Effector memory CD4-positive, alpha-beta T cell (primary cell): ENCODE data around the gene CDKN1C.

Source experiments
- DNase-seq, 3 donors: peaks; one replicate each; pipeline ENCODE4 v3.0.0-alpha.2; 2020
- H3K27ac ChIP-seq: 2 replicates; pipeline ENCODE4 v1.7.0; 2013; ENCODE audit warnings: mild to moderate bottlenecking, low read length, moderate library complexity; ENCODE audit not compliant: insufficient read depth, poor library complexity, severe bottlenecking
- H3K27me3 ChIP-seq: replicated peaks from 2 replicates; pipeline ENCODE4 v1.7.0; 2013; ENCODE audit warnings: mild to moderate bottlenecking, low read length; ENCODE audit not compliant: insufficient read depth, control insufficient read depth, poor library complexity, severe bottlenecking
- H3K36me3 ChIP-seq: 2 replicates; pipeline ENCODE4 v1.7.0; 2013; ENCODE audit warnings: mild to moderate bottlenecking, low read length, moderate library complexity; ENCODE audit not compliant: control insufficient read depth, insufficient read depth
- H3K4me1 ChIP-seq: 2 replicates; pipeline ENCODE4 v1.7.0; 2013; ENCODE audit warnings: low read length, mild to moderate bottlenecking; ENCODE audit not compliant: control insufficient read depth, insufficient read depth, poor library complexity, severe bottlenecking
- H3K4me3 ChIP-seq: 2 replicates; pipeline ENCODE4 v1.7.0; 2013; ENCODE audit warnings: low read length, low read depth, mild to moderate bottlenecking; ENCODE audit not compliant: insufficient read depth, poor library complexity, severe bottlenecking
- H3K9me3 ChIP-seq: 2 replicates; pipeline ENCODE4 v1.7.0; 2013; ENCODE audit warnings: mild to moderate bottlenecking, low read length, moderate library complexity; ENCODE audit not compliant: control insufficient read depth

CDKN1C gene

DNA sequence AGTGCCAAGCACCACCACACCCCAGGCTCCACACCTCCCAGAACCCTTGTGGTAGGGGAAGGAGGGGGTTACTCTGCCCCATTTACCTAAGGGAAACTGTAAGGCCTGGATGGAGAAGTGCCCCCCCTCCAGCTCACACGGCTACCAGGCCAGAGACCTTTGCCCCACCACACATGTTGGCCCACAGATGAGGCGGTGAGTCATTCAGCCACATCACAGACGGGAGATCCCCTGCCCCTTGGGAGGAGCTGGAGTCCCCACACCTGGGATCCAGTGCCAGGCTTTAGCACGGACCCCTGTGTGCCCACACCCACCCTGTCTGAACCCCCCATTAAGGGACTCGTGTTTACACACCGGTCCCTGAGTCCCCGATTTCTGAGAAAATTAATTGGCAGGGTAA is 24.9 kb downstream of the CDKN1C start:
- Histone ChIP-seq H3K4me3 (no peak overlapping the region), H3K4me1 (no peaks in the 10 kb centered on the region), H3K36me3 (no peaks in the 10 kb centered on the region), H3K27ac (no peak overlapping the region), H3K27me3 (peaks cover 4% of the 10 kb centered on the region), H3K9me3 (no peaks in the 10 kb centered on the region)
- DNase-seq = no peak

DNA sequence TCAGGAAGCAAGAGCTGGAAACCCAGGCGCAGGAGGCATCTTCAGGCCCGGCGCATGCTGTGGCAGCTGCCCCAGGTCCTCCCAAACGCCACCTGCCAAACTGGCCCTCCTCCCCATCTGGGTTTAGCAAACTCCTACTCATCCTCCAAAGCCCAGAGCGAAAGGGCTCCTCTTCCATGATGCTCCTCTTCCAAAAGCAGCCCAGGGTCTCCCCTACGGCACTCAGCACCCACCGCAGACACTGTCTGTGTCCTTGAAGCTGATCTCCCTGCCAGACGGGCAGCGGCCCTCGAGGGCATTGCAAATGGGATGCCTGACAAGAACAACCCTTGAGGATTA is 25.9 kb downstream of the CDKN1C start:
- no peak overlapping the region for H3K27ac ChIP-seq
- no peak for DNase-seq
- H3K27me3 ChIP-seq = peaks cover 4% of the 10 kb centered on the region
- H3K4me3 ChIP-seq = no peak overlapping the region
- no peaks in the 10 kb centered on the region for H3K9me3 ChIP-seq
- no peaks in the 10 kb centered on the region for H3K36me3 ChIP-seq
- no peaks in the 10 kb centered on the region for H3K4me1 ChIP-seq

DNA sequence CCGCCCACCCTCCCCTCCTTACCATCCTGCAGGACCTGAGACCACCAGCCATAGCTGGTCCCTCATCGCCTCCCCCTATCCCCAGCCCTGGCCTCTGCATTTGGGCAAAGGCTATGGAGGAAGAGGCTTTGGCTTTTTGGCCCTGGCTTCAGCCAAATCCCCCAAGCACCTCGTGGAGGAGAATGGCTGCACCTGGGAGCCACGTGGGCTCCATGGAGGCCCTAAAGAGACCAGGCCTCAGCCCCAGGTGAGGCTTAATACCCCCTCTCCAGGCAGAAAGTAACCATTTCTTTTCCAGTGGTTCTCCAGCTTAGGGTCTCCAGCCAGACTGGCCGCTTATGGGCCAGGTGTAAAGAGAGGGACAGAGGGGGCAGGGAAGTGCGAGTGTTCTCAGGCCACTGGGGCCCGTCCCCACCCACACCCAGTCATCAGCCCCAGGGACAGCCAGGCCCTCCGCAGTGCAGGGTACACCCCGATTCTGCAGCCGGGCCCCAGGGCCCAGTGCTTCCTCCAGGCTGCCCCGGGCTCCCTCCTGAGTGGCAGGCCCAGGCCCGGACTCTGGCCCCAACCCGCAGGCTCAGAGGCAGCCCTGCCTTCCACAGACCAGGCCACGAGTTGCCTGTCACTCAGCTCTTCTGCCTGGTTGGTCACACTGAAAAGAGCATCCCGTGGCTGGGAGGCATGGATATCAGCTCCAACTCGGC is 26.4 kb downstream of the CDKN1C start:
- Histone ChIP-seq H3K4me3 (no peak overlapping the region), H3K27me3 (peaks cover under 1% of the 10 kb centered on the region), H3K4me1 (no peaks in the 10 kb centered on the region), H3K9me3 (no peaks in the 10 kb centered on the region), H3K27ac (no peak overlapping the region), H3K36me3 (no peaks in the 10 kb centered on the region)
- DNase-seq = no peak

DNA sequence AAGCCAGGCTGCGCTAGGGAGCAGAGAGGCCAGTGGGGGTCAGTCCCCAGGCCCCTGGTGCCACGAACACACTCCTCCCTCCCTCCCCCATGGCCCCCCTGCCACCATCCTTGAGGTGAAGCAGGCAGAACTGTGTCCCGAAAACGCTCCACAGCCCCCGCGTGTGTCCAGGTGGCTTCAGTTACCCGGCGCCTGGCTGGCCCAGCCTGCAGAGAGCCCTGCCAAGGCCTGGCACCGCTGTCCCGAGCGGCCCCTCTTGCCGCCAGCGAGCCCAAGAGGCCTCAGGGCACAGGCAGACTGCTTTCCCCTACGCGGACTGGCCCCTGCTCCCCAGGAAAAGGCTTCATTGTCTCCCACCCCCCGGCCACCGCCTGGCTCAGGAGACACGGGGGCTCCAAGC is 27.7 kb downstream of the CDKN1C start:
- no peaks in the 10 kb centered on the region for H3K4me1 ChIP-seq
- H3K4me3 ChIP-seq = no peak overlapping the region
- H3K27ac ChIP-seq = no peak overlapping the region
- H3K27me3 ChIP-seq = no peaks in the 10 kb centered on the region
- DNase-seq = no peak
- no peaks in the 10 kb centered on the region for H3K9me3 ChIP-seq
- H3K36me3 ChIP-seq = no peaks in the 10 kb centered on the region

DNA sequence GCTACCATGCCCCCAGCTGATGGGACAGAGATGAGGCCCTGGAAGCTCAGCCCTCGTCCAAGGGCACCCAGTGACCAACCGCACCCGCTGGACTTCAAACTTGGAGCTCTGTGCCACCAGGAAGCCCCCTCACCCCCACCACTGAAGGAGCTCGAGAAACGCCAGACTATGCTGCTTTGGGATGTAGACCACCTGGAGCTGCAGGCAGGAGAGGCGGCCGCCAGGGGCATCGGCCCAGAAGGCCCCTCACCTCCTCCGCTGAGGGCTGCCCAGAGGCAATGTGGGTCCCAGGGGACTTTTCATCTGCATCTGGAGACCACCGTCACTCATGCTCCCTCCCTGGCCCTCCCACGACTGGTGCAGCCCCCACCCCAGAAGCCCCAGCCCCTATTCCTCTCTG is 28.3 kb downstream of the CDKN1C start:
- Histone ChIP-seq H3K36me3 (no peaks in the 10 kb centered on the region), H3K27ac (no peak overlapping the region), H3K9me3 (no peaks in the 10 kb centered on the region), H3K4me1 (no peaks in the 10 kb centered on the region), H3K4me3 (no peak overlapping the region), H3K27me3 (no peaks in the 10 kb centered on the region)
- no peak for DNase-seq

DNA sequence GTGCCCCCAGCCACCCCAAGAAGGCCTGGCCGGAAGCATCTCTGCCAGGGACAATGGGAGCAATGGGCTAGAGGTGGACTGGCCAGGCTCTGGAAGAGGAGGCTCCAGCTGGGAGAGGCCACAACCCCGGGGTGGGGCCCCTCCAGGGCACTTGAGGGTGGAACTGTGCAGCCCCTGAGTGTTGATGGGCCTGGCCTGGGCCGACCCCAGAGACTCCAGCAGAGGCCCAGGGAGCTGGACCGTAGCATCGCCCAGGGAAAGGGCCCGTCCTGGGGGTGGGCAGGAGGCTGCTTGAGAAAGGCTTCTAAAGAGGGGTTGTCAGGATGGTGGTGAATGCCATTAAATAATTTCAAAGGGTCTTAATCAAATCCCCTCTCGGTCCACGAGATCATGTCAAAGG is 30.4 kb downstream of the CDKN1C start:
- Histone ChIP-seq H3K4me3 (no peak overlapping the region), H3K9me3 (no peaks in the 10 kb centered on the region), H3K36me3 (no peaks in the 10 kb centered on the region), H3K27me3 (no peaks in the 10 kb centered on the region), H3K4me1 (no peaks in the 10 kb centered on the region), H3K27ac (no peak overlapping the region)
- DNase-seq = no peak

DNA sequence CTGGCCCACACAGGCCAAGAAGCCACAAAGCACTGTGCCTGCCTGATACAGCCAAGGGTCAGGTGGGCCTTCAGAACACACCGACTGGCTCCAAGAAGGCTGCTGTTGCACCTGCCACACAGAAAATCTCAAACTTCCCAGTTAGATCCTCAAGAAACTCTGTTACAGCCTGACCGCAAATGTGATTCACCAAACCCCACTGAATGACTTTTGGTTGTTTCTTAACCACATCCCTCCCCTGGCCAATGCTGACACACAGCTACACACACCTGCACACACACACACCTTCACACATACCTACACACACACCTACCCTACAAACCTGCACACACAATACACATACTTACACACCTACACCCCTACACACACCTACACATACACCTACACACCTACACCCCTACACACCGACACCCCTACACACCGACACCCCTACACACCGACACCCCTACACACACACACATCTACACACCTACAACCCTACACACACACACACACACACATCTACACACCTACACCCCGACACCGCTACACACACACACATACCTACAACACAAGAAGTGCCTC is 31.5 kb downstream of the CDKN1C start:
- no peaks in the 10 kb centered on the region for H3K9me3 ChIP-seq
- no peak overlapping the region for H3K4me3 ChIP-seq
- no peak for DNase-seq
- no peaks in the 10 kb centered on the region for H3K36me3 ChIP-seq
- no peaks in the 10 kb centered on the region for H3K27me3 ChIP-seq
- H3K27ac ChIP-seq = no peak overlapping the region
- no peaks in the 10 kb centered on the region for H3K4me1 ChIP-seq

DNA sequence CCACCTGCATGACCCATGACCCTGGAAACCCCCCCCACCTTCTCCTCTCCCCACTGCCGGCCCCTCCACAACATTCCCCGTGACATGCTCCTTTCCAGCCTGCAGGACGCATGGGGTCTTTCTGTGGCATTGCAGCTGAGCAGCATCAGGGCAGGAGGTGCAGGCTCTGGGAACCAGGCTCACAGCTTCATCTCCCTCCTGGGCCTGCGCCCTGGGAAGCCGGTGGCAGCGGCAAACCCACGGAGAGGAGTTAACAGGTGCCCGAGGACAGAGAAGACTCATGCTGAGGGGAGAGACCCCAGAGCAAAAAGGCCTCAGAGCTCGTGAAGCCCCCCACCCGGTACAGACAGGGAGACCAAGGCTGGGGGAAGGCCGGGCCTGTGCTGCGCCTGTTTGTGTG is 32.2 kb downstream of the CDKN1C start:
- Histone ChIP-seq H3K4me3 (no peak overlapping the region), H3K27me3 (no peaks in the 10 kb centered on the region), H3K27ac (no peak overlapping the region), H3K9me3 (no peaks in the 10 kb centered on the region), H3K36me3 (no peaks in the 10 kb centered on the region), H3K4me1 (no peaks in the 10 kb centered on the region)
- no peak for DNase-seq

DNA sequence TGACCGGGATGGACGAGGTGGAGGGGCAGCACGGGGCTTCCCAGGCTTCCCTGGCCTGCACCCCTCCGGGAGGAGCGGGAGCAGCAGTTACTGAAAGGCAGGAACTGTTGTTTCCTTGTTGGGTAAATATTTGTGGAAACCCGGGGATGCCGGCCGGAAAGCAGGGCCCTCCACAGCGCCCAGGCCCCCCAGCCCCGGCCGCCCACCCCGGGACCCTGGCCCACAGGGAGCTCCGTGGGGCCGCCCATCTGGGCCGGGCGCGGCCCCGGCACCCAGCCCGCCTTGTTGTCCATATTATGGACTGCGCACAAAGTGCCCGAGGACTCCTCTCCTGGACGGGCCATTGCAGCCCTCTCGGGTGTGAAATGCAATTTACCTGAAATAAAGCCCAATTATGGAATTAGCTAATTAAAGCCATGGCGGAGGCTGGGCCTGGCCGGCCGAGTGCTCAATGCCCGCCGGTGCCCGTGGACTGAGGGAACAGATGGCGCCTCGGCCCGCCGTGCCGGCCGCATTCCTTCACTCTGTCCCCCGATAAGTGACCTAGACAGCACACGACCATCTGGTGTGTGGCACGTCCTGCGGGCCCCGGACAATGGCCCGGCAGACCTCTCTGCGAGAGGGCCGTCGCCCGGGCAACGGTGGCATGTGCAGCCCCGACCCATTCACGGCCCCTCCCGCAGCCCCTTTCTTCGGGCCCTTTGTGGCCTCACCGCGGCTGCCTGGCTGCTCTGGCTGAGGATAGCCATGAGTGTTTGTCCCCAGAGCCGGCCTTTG is 35.4 kb downstream of the CDKN1C start:
- H3K36me3 ChIP-seq = no peaks in the 10 kb centered on the region
- H3K9me3 ChIP-seq = no peaks in the 10 kb centered on the region
- H3K4me3 ChIP-seq = no peak overlapping the region
- no peak overlapping the region for H3K27ac ChIP-seq
- no peaks in the 10 kb centered on the region for H3K27me3 ChIP-seq
- H3K4me1 ChIP-seq = no peaks in the 10 kb centered on the region
- no peak for DNase-seq

DNA sequence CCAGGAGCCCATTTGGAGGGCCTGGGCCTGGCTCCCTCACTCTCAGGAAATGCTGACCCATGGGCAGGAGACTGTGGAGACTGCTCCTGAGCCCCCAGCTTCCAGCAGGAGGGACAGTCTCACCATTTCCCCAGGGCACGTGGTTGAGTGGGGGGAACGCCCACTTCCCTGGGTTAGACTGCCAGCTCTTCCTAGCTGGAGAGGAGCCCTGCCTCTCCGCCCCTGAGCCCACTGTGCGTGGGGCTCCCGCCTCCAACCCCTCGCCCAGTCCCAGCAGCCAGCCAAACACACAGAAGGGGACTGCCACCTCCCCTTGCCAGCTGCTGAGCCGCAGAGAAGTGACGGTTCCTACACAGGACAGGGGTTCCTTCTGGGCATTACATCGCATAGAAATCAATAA is 37.1 kb downstream of the CDKN1C start:
- no peak for DNase-seq
- no peak overlapping the region for H3K27ac ChIP-seq
- H3K27me3 ChIP-seq = no peaks in the 10 kb centered on the region
- no peaks in the 10 kb centered on the region for H3K4me1 ChIP-seq
- H3K36me3 ChIP-seq = no peaks in the 10 kb centered on the region
- no peaks in the 10 kb centered on the region for H3K9me3 ChIP-seq
- H3K4me3 ChIP-seq = no peak overlapping the region
